Superior temporal gyrus (tissue), 1 donor: ENCODE data around the gene PLSCR1.
"Not testable (repeated sequence)": the region's sequence is repeated elsewhere in the genome, so short reads cannot be mapped to it uniquely, and the experiment has no call there.

Experiments used
- DNase-seq: peaks from one replicate; pipeline ENCODE4 v3.0.0-alpha.2; 2016; ENCODE audit errors: extremely low spot score

Gene PLSCR1

GRCh38 chr3:146513386-146514051, 30.9 kb downstream of the PLSCR1 start:
- DNase-seq = no peak

DNA sequence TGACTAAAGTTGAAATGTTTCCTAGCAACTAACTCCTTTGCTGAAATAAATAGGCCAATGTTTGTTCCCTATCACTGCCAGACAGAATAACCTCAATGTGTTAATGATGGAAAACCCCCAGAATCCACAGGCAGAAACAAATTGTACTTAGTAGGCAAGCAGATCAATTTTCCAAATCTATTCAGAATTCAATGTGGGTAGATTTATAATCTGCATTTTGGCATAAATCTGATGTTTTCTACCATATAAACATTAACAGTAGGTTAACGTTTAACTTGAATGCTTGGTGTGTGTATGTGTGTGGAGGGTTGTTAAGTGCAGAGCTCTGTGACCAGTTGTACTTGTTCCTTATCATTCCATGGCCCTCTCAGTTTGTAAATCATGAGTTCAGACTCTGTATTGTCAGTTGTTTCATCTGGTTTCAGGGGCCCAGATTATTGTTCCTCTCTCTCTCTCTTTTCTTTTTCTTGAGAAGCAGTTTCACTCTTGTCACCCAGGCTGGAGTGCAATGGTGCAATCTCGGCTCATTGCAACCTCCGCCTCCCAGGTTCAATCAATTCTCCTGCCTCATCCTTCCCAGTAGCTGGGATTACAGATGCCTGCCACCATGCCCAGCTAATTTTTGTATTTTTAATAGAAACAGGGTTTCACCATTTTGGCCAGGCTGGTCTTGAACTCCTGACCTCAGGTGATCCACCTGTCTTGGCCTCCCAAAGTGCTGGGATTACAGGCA, 32.8 kb downstream of the PLSCR1 start:
- no peak for DNase-seq

- no peak for DNase-seq
These were observed 36.9 kb downstream of the PLSCR1 start for GRCh38 chr3:146507331-146508120.

GRCh38 chr3:146505516-146505915, 38.9 kb downstream of the PLSCR1 start:
- no peak for DNase-seq

- DNase-seq = no peak
These were observed 39.8 kb downstream of the PLSCR1 start for GRCh38 chr3:146504498-146505197.

DNA sequence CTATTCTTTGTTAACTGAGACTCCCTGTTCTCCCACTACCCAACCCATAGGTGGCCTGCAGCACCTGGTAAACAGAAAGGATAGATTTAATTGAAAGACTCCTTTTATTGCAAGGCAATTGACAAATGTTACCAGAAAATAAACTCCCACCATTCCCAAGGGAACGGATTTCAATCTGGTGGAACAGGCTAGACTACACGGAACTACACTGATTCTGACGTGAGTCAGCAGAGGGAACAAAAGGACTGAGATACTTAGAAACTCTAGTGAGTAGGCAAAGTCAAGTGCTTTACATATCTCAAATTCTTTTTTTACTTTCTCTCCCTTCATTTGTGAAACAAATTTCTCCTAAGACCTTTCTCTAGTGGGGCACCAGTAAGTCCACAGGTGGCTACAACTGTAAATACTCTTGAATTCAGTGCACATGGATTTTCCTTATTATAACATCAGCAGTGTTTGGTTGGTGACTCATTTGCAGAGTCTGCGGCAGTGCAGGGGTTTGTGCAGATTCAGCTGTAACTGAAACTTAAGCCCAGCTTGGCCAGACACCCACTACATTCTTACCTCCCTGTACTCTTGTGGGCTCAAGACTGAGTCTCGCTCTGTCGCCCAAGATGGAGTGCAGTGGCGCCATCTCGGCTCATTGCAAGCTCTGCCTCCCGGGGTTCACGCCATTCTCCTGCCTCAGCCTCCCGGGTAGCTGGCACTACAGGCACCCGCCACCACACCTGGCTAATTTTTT, 40.8 kb downstream of the PLSCR1 start:
- DNase-seq = no peak

DNA sequence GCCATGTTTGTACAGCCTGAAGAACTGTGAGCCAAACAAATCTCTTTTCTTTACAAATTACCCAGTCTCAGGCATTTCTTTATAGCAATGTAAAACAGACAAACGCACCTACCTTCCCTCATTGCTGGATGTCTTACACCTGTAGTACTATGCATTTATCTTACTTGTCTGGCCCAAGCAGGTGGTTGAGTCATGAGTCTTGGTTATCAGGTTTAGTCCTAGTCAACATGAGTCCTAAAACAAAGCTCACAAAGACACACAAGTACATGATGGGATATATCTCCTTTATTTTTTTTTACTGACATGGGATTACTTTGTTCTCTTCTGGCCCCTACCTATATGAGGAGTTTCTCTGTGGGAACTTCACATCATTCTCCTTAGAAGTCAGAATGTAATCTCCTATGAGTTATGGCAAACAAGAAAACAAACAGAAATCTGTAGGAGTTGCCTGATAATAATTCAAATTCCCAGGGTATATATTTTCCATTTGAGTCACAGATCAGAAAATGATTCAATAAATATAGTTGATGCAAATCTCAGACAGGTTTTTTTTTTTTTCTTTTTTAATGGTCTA, 41.4 kb downstream of the PLSCR1 start:
- DNase-seq = no peak

DNA sequence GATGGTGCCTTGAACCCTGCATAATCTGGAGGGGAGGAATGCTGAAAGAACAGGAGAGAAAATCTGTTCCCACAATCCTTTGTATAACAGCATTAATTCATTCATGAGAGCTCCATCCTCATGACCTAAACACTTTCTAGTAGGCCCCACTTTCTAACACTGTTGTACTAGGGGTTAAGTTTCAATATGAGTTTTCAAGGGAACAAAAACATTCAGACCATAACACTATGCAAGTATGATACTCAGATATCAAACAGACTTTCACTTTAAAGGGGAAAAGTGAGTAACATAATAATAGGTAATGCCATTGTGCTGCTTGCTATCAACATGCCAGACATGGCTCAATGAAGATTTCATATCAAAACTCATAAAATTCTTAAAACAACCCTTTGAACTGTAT, 42.7 kb downstream of the PLSCR1 start:
- DNase-seq = no peak

DNA sequence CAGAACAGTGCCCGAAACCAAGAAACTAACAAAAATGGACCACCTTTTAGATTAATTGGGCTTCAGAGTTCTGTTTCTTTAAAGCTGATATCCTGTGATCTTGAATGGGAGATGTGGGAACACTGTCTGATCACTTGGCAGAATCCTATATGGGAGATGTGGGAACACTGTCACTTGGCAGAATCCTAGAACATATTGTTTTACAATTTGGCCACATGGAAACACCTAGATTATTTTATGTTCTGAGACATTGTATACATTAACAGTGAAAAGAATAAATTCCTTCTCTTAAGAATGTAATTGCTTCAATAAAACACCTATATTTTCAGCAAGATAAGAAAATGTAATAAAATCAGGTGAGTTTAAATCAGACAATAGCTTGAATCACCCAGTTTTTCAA, 44.7 kb downstream of the PLSCR1 start:
- no peak for DNase-seq

- no peak for DNase-seq
These were observed 46.2 kb downstream of the PLSCR1 start for GRCh38 chr3:146498002-146498736.

DNA sequence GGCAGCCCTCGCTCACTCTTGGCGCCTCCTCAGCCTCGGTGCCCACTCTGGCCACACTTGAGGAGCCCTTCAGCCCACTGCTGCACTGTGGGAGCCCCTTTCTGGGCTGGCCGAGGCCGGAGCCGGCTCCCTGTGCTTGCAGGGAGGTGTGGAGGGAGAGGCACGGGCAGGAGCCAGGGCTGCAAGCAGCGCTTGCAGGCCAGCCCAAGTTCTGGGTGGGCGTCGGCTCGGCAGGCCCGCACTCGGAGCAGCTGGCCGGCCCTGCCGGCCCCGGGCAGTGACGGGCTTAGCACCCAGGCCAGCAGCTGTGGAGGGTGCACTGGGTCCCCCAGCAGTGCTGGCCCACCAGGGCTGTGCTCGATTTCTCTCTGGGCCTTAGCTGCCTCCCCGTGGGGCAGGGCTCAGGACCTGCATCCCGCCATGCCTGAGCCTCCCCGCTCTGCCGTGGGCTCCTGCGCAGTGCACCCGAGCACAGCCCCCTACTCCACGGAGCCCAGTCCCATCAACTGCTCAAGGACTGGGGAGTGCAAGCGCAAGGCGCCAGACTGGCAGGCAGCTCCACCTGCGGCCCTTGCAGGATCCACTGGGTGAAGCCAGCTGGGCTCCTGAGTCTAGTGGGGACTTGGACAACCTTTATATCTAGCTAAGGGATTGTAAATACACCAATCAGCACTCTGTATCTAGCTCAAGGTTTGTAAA, 47.1 kb downstream of the PLSCR1 start:
- not testable (repeated sequence) for DNase-seq

DNA sequence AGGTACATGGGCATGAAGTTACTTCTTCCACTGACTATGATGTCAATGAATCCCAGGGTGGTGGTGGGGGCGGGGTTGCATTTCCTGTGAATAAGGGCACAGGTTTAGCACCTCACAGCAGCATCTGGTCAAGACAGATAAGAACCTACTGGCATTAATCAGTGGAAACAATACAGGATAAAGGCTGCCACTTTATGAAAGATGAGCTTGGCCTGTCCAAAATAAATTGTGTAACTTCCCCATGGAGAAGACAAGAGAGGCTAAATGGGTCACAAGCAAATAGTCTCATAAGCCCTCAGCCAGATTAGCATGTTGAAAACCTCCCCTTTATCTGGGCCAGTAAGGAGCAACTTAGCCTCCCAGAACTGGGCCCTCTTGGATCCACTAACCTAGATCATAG, 47.7 kb downstream of the PLSCR1 start:
- no peak for DNase-seq

GRCh38 chr3:146496251-146496650, 48.2 kb downstream of the PLSCR1 start:
- DNase-seq = no peak

DNA sequence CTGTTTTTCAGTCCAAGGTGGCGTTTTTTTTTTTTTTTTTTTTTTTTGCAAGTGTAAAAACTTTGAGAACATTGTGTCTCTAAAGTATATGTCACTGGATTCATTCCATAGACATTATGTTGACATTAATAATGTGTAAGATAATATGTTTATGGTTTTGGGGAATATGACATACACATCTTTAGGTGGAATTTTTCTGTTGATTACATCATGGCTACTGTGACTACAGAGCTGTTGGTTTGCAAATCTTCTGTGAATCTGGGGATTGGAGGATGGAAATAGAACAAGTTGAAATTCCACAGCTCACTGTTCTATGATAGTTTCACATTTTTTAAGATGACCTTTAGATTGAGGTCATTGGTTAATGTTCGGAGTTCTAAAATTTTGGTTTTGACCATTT, 50.6 kb downstream of the PLSCR1 start:
- DNase-seq = no peak

DNA sequence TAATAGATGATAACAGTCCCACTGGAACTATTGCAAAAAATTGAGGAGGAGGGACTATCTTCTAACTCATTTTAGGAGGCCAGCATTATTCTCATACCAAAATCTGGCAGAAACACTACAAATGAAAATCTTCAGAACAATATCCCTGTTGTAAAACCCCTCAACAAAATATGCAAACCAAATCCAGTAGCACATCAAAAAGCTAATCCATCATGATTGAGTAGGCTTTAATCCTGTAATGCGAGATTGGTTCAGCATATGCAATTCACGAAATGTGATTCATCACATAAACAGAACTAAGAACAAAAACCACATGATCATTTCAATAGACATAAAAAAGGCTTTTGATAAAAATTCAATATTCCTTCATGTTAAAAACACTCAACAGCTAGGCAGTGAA, 51.2 kb downstream of the PLSCR1 start:
- no peak for DNase-seq

GRCh38 chr3:146491303-146491702, 53.1 kb downstream of the PLSCR1 start:
- no peak for DNase-seq

- DNase-seq = no peak
These were observed 59.1 kb downstream of the PLSCR1 start for GRCh38 chr3:146485297-146485696.

DNA sequence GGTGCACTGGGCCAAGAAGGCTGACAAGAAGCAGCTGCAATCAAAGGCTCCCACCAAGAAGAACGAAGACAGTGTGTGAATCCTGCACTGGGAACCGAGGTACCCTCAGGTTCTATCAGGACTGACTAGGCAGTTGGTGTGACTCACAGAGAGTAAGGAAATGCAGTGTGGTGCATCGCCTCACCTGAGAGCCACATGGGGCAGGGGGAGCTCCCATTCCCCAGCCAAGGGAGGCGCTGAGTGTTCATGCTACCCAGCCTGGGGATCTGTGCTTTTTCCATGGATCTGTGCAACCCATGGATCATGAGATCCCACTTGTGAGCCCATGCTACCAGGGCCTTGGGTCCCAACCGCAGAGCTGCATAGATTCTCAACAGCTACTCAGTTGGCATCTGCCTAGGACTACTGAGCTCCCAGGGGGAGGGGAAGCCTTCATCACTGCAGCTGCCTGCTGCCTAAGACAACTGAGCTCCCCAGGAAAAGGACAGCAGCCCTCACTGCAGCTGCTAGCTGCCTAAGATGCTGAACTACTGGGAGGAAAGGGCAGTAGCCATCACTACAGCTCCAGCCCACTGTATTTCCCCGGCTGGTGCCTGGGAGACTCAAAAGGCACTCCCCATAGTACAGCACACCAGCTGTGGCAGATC, 68.2 kb downstream of the PLSCR1 start:
- DNase-seq = no peak

- DNase-seq = not testable (repeated sequence)
These were observed 69.4 kb downstream of the PLSCR1 start for GRCh38 chr3:146474976-146475375.
